ENCODE results near the gene ECI1. TPM values are rescaled to one million over a fixed set of nuclear protein-coding genes. Genes with fewer than 3 reads are reported as not detected.

Gene ECI1
- total RNA-seq, 2 experiments from 2014 or later: 35.6 to 36.6 TPM

DNA sequence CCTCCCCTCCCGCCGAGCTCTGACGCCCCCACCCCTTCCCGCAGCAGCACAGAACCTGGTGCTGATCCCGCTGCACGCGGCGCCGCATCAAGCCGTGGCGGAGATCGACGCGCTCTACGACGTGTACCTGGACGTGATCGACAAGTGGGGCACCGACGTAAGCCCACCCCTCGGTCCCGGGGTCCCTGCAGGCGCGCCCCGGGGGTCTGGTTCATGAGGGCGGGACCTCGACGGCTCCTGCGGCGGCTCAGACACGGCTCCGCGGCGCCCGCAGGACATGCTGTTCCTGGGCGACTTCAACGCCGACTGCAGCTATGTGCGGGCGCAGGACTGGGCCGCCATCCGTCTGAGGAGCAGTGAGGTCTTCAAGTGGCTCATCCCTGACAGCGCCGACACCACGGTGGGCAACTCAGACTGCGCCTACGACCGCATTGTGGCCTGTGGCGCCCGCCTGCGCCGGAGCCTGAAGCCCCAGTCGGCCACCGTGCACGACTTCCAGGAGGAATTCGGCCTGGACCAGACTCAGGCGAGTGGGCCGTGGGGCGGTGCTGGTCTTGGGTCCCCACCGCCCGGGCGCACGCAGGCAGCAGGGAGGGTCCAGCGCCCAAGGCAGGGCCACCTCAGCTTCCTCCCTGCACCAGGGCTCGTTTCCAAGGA is 13.8 kb downstream of the ECI1 start:
- ChIA-PET POLR2A (no interaction called here), CTCF (interaction anchor here (2.3 kb wide), 1 partner anchor 14 kb away, joined by 7 read pairs; the partner anchor contains the start of gene ECI1)

GRCh38 chr16:2237102-2237482 is 14.3 kb downstream of the ECI1 start:
- ChIA-PET CTCF (no interaction called here), POLR2A (interaction anchor here (1.2 kb wide), 1 partner anchor 14 kb away, joined by 3 read pairs; the partner anchor contains the start of gene ECI1)

GRCh38 chr16:2236337-2237101 is 14.9 kb downstream of the ECI1 start, which contains the start of gene DNASE1L2:
TSS of gene DNASE1L2 (plus strand) at chr16:2236444. CDS start at chr16:2236817, 373 bp downstream.
- ChIA-PET POLR2A (interaction anchor here (1.2 kb wide), 1 partner anchor 15 kb away, joined by 3 read pairs; the partner anchor contains the start of gene ECI1), CTCF (no interaction called here)

DNA sequence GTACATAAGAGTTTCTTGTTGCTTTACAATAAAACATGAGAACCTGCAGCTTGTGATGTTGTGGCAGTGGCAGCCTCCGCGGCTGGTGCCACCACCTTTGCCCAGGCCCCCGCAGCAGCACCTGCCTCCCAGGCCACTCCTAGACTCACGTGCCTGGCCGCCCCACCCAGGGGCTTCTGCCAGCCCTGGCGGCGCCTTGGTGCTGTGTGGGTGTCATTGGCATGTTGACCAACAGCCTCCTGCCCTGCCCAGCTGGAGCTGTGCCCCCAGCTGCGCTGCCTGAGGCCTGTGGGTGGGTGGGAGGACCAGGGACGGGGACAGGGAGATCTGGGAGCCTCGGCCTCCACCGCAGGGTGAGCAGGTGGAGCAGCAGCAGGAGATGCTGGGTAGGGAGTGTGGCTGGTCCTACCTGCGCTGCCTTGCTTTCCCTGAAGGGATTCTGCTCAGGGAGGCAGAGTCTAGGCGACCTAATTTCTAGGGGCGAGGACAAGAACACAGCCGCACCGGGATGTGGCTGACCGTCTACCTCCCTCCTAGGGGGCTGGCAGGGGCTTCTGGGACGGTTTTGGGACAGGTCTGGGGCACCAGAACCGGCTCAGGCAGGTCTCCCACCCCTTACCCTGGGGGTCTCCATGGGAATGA is 15.6 kb downstream of the ECI1 start:
- CTCF ChIA-PET: no interaction called here
- POLR2A ChIA-PET: interaction anchor here (0.6 to 1.2 kb wide), 2 partner anchors 16 to 17 kb away, joined by 3 to 7 read pairs; partner anchors contain the start of gene ECI1

GRCh38 chr16:2235234-2235651 is 16.1 kb downstream of the ECI1 start:
- ChIA-PET POLR2A (interaction anchor here (0.6 kb wide), 1 partner anchor 17 kb away, joined by 7 read pairs; no protein-coding TSS in a partner anchor), CTCF (no interaction called here)

DNA sequence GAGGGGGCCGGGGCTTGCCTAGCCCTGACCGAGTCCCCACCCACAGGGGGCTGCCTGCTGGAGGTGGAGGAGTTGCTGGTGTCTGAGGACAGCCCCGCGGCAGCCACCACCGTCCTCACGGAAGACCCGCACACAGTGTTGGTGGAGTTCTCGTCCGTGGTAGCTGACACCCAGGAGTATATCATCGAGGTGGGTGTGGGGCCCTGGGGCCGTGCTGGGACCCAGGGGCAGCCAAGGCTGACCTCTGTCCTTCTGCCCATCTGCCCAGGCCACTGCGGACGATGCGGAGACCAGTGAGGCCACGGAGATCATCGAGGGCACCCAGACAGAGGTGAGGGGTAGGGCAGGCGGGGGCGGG is 16.6 kb downstream of the ECI1 start:
- CTCF ChIA-PET: no interaction called here
- POLR2A ChIA-PET: no interaction called here

DNA sequence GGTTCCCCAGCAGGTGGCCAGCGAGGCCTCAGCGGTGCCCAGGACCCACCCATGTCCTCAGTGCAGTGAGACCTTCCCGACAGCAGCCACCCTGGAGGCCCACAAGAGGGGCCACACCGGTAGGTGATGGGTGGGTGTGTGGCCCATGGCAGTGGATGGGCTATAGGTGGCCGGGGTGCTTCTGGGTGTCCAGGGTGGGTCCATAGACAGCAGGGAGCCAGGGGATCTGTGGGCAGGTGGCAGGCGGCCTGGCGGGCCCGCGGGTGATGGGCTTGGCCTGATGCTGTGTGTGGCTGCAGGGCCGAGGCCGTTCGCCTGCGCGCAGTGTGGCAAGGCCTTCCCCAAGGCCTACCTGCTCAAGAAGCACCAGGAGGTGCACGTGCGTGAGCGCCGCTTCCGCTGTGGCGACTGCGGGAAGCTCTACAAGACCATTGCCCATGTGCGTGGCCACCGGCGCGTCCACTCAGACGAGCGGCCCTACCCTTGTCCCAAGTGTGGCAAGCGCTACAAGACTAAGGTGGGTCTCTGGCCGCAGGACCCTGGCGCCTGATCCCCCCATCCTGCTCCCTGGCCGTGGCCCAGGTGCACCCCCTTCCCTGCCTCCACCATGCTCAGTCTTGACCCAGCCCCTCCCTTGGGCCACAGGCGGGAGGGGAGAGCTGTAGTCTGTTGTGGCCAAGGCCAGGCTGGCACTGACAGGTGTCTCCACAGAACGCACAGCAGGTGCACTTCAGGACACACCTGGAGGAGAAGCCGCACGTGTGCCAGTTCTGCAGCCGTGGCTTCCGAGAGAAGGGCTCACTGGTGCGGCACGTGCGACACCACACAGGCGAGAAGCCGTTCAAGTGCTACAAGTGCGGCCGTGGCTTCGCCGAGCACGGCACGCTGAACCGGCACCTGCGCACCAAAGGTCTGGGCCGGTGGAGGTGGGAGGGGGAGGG is 17.2 kb downstream of the ECI1 start:
- ChIA-PET POLR2A (no interaction called here), CTCF (no interaction called here)

- ChIA-PET POLR2A (no interaction called here), CTCF (no interaction called here)
Observed at GRCh38 chr16:2233046-2233775, 18.2 kb downstream of the ECI1 start.

GRCh38 chr16:2232094-2232990 is 19.0 kb downstream of the ECI1 start:
- ChIA-PET POLR2A (no interaction called here), CTCF (no interaction called here)

- CTCF ChIA-PET: no interaction called here
- POLR2A ChIA-PET: no interaction called here
Observed at GRCh38 chr16:2231016-2231931, 20.1 kb downstream of the ECI1 start.

DNA sequence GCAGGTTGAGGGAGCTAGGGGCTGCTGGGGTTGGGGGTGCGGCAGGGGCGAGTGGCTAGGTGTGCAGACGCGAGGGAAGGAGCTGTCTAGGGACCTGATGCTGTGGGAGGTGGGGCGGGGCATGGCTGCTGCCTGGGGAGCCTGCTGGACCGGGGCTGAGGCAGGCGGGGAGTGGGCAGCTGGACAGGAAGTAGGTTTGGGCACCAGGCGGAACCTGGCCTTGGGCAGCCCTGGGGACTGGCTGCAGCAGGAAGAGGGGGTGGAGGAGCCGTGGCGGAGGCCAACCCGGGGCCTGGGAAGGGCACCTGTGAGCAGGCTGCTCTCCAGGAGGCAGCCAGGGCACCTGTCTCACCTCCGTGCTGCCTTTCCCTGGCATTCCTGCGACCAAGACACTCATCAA is 21.0 kb downstream of the ECI1 start:
- ChIA-PET POLR2A (no interaction called here), CTCF (no interaction called here)

DNA sequence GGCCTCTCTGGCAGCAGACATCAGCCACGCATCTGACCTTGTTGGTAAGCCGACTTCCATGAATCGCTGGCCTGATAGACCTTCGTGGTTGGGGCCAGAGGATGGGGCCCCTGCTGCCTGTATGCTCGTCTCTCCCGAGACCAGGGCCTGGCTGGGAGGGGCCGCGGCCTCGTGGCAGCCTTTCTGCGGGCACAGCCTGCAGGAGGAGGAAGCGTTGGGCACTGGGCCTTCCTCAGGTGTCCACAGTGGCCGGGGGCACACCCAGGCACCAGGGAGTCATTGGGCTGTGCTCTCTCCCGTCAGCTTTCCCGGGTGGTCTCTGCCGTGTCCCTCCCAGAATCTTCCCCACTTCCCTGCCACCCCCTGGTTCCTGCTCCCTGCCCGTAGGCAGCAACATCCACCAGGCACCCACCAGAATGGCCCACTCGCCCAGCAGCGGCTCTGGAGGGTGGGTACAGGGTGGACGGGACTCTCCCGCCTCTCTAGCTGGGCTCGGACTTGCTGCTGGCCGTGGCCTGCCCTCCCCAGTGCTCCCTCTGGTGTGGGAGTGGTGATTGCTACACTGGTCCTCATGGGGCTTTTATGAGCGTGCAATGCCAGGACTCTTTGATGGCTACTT is 21.6 kb downstream of the ECI1 start:
- POLR2A ChIA-PET: no interaction called here
- CTCF ChIA-PET: no interaction called here

- CTCF ChIA-PET: no interaction called here
- POLR2A ChIA-PET: no interaction called here
Observed at GRCh38 chr16:2229091-2229490, 22.3 kb downstream of the ECI1 start.

GRCh38 chr16:2228161-2228824 is 23.1 kb downstream of the ECI1 start:
- ChIA-PET POLR2A (interaction anchor here (0.6 kb wide), 1 partner anchor 20 kb away, joined by 3 read pairs; no protein-coding TSS in a partner anchor), CTCF (no interaction called here)

DNA sequence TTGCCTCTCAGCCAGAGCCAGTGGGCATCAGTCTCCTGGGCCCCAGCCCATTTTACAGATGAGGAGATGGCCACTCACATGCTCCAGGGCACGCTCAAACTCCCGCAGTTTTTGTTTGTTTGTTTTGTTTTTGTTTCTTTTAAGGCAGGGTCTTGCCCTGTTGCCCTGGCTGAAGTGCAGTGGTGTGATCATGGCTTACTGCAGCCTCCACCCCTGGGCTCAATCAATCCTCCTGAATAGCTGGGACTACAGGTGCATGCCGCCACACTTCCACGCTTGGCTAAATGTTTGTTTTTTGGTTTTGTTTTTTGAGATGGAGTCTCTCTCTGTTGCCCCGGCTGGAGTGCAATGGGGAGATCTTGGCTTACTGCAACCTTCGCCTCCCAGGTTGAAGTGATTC is 24.5 kb downstream of the ECI1 start:
- POLR2A ChIA-PET: no interaction called here
- CTCF ChIA-PET: no interaction called here

DNA sequence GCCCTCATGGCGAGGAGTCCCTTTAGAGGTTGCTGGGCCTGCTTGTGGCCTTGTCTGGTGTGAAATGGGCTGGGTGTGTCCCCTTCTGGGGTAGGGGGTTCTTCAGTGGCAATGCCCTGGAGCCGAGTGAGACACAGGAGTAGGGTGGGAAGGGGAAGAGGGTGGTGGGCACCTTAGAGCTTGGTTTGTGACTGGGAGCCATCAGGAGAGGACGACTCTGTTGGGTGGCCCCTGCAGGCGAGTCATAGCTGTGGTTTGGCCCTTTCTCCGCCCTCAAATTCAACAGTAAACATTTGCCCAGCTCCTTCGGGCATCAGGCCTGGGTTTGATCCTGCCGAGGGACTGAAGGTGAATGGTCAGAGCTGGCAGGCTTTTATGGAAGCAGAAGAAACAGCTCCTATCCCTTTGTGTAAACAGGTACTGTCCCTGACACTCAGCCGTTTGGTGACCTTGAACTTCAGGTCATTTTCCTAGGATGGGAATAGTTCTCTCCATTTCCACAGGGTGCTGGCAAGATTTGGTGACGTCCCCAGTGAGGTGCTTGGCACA is 25.1 kb downstream of the ECI1 start:
- POLR2A ChIA-PET: no interaction called here
- CTCF ChIA-PET: no interaction called here
